Activated naive CD8-positive, alpha-beta T cell (primary cell): ENCODE results near the gene FAM118B.
"Not testable (repeated sequence)": the region's sequence is repeated elsewhere in the genome, so short reads cannot be mapped to it uniquely, and the experiment has no call there.

Experiments used
- H3K27ac Mint-ChIP-seq: one replicate; pipeline ENCODE4 v1.8.0; 2021; ENCODE audit warnings: mixed read lengths
- H3K27me3 Mint-ChIP-seq: one replicate; pipeline ENCODE4 v1.8.0; 2021; ENCODE audit warnings: mixed read lengths
- H3K36me3 Mint-ChIP-seq: one replicate; pipeline ENCODE4 v1.8.0; 2021; ENCODE audit warnings: mixed read lengths
- H3K4me1 Mint-ChIP-seq: one replicate; pipeline ENCODE4 v1.8.0; 2021; ENCODE audit warnings: low read depth, mixed read lengths
- H3K4me3 Mint-ChIP-seq: one replicate; pipeline ENCODE4 v1.8.0; 2021; ENCODE audit warnings: mild to moderate bottlenecking, mixed read lengths
- H3K9me3 Mint-ChIP-seq: one replicate; pipeline ENCODE4 v1.8.0; 2021; ENCODE audit warnings: low read depth, mixed read lengths

Gene FAM118B

DNA sequence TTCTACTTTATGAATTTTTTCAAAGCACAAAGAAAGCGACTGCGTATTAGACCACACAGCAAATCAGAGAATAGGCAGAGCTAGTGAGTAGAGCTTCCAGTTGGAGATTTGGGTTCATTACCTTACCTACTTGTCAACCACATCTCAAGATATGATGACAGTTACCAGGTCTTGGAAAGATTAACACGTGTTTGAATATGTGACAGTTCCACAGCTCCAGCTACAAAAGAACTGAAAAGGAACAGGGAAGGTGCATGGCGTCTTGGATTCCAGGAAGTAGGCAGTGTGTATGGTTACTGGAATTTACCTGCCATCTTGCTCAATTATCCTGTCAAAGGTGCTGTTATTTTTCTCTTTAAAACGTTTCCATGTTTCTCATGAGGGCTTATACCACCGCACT, 76.7 kb downstream of the FAM118B start:
- Mint-ChIP-seq H3K9me3 (no peaks in the 10 kb centered on the region), H3K27me3 (no peaks in the 10 kb centered on the region), H3K4me3 (no peak overlapping the region), H3K4me1 (peaks cover 29% of the 10 kb centered on the region), H3K36me3 (peaks cover 2% of the 10 kb centered on the region), H3K27ac (no peak overlapping the region)

DNA sequence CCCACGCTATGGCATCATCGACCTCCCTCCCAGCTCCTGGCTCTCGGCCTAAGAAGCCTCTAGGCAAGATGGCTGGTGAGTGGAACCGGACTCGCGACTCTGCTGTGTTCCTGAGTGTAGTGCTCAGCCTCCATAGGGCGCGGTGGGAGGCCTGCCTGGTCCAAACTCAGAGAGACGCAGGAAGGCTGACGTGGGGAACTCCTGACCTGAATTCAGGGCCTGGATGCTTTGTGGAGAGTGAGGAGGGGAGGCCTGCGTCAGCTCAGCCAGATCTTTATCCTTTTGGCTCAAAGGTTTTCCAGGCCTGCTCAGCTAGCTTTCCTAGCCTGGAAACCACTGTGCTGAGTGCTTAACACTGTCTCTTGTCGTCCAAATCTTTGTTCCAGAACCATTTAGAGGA, 79.3 kb downstream of the FAM118B start:
- H3K9me3 Mint-ChIP-seq = no peaks in the 10 kb centered on the region
- peaks cover 19% of the 10 kb centered on the region for H3K4me1 Mint-ChIP-seq
- no peak overlapping the region for H3K4me3 Mint-ChIP-seq
- H3K36me3 Mint-ChIP-seq = peaks cover 5% of the 10 kb centered on the region
- H3K27ac Mint-ChIP-seq = no peak overlapping the region
- no peaks in the 10 kb centered on the region for H3K27me3 Mint-ChIP-seq

DNA sequence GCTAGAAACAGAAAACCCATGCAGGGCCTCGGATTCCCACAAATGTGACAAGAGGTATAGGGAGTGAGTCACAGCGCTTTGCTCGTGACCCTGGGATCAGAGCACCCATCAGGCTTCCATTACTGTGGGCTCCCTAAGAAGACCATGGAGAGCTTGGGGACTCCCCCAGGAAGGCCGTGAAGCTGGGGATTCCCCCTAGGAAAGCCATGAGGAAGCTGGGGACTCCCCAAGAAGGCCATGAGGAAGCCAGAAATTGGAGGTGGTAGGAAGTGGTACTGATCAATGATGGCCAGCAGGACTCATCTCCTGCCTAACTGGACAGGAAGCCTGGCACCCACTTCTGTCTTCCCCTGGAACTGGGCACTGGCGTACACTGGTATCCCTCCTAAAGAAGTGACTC, 82.1 kb downstream of the FAM118B start:
- peaks cover 11% of the 10 kb centered on the region for H3K4me1 Mint-ChIP-seq
- H3K27me3 Mint-ChIP-seq = no peaks in the 10 kb centered on the region
- H3K27ac Mint-ChIP-seq = peak overlapping the region; percentile 46
- H3K4me3 Mint-ChIP-seq = no peak overlapping the region
- no peaks in the 10 kb centered on the region for H3K9me3 Mint-ChIP-seq
- peaks cover 3% of the 10 kb centered on the region for H3K36me3 Mint-ChIP-seq

DNA sequence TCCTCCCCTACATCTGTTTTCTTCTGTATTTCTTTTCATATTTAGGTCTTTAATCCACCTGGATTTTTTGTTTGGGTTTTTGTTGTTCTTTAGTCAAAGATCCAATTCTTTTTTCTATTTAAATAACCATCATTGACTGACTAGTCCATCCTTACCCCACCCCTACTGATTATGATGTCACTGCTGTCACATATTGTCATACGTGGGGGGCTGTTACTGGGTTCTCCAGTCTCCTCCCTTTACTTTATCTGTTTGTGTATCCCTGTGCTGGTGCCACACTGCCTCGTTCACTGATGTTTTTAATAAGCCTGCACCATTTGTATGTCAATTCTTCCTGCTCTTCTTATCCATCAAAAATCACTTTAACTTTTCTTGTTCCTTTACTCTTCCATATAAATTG, 85.4 kb downstream of the FAM118B start:
- Mint-ChIP-seq H3K27ac (no peak overlapping the region), H3K36me3 (peaks cover 3% of the 10 kb centered on the region), H3K9me3 (no peaks in the 10 kb centered on the region), H3K4me1 (peaks cover 11% of the 10 kb centered on the region), H3K27me3 (no peaks in the 10 kb centered on the region), H3K4me3 (no peak overlapping the region)

DNA sequence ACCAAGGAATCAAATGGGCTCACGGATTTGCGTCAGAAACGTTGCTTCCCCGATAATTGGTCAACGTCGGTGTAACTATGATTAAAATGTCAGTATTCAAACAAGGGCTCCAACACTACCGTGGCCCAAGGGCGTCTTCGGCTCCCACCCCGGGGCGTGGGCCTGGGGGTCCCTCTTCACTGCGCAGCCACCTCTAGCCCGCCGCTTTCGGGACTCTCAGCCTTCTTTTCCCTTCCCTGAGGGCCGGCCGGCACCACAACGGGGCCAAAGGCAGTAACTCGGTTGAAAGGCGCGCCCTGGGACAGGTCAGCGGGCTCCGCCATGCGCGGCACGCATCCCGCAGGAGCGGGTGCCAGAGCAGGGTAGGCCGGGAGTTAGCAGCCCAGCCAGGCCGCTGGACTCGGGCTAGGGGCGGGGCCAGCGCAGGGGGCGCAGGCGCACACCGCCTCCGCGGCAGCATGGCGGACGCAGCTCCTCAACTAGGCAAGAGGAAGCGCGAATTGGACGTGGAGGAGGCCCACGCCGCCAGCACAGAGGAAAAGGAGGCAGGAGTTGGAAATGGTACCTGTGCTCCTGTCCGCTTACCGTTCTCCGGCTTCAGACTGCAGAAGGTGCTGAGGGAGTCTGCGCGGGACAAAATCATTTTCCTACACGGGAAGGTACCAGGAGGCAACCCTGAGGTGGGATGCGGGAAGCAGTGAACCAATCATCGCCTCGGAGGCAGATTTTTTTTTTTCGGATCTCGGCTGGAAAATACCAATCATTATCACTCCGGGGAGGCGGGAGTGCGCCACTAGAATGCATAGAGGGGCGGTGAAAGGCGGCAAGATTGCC, 92.3 kb downstream of the FAM118B start, which contains the start of gene DCPS:
Gene DCPS (plus strand): TSS at position 438 of the 834 bp plus-strand sequence. CDS start 21 bp downstream, at position 459.
- H3K27me3 Mint-ChIP-seq = no peaks in the 10 kb centered on the region
- peaks cover 6% of the 10 kb centered on the region for H3K36me3 Mint-ChIP-seq
- peaks cover 3% of the 10 kb centered on the region for H3K9me3 Mint-ChIP-seq
- H3K27ac Mint-ChIP-seq = peak within 1 kb of the TSS; percentile 98
- H3K4me3 Mint-ChIP-seq = peak within 1 kb of the TSS; percentile 87
- H3K4me1 Mint-ChIP-seq = peaks cover 38% of the 10 kb centered on the region

DNA sequence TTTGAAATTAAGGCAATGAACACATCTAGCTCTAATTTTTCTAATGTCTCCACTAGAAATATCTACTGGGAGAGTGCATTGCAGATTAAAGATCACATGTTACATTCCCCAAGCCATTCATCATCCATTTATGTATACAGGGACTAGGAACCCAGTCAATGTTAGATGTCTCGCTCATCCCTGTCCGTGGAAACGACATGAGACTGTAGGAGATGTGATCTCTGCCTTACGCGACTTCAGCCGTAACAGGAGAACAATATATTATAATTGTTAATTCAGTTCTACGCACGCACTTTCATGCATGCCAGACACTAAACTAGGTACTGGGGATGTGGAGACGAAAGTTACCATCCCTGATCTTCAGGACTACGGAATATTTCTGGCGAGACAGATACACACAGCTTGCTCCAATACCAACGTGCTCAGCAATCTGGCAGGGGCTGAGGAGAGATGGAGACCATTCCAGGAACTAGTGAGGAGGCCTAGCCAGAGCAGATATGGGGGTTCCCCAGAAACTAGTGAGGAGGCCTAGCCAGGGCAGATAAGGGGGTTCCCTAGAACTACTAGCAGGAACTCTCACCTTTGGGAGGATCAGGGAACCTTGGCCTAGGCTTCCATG, 93.0 kb downstream of the FAM118B start:
- Mint-ChIP-seq H3K4me1 (peaks cover 38% of the 10 kb centered on the region), H3K9me3 (peaks cover 3% of the 10 kb centered on the region), H3K36me3 (peaks cover 6% of the 10 kb centered on the region), H3K27me3 (no peaks in the 10 kb centered on the region), H3K4me3 (peak overlapping the region; percentile 87), H3K27ac (peak overlapping the region; percentile 98)

DNA sequence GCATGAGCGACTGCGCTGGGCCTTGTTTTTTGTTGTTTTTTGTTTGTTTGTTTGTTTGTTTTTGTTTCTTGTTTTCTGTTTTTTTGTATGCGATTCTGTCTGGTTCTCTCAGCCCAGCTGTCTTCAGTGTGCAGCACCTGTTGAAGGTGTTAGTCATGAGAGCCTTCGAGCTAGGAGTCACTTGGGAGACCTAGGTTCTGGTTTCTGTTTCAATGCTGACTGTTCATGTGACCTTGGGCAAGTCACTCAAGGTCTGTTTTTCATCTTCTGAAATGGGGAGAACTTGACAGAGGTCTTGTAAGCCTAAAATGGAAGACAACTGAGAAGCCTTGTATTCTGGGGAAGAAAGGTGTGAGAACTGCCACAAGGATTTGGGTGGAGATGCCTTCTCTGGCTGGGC, 94.1 kb downstream of the FAM118B start:
- H3K4me3 Mint-ChIP-seq = peak overlapping the region; percentile 87
- no peaks in the 10 kb centered on the region for H3K27me3 Mint-ChIP-seq
- peaks cover 6% of the 10 kb centered on the region for H3K36me3 Mint-ChIP-seq
- peaks cover 3% of the 10 kb centered on the region for H3K9me3 Mint-ChIP-seq
- peaks cover 47% of the 10 kb centered on the region for H3K4me1 Mint-ChIP-seq
- peak overlapping the region; percentile 94 for H3K27ac Mint-ChIP-seq

DNA sequence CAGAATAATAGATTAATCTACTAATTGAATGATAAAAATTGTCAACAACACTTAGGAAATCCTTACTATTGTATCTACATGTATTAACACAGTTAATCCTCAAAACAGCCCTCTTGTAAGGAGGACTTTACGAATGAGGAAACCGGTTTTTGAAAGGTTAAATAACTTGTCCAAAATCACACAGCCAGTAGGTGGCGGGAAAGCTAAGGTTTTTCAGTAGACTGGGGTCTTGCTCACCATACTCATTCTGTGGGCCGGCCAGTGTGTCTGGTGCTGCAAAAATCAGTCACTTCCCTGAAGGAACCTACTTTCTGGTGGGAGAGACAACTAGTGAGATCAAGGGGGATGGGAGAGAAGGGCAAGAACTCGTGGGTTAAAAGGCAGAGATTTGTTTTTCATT, 96.1 kb downstream of the FAM118B start:
- Mint-ChIP-seq H3K4me1 (peaks cover 46% of the 10 kb centered on the region), H3K4me3 (no peak overlapping the region), H3K27ac (peak overlapping the region; percentile 66), H3K9me3 (peaks cover 3% of the 10 kb centered on the region), H3K27me3 (no peaks in the 10 kb centered on the region), H3K36me3 (peaks cover 4% of the 10 kb centered on the region)

DNA sequence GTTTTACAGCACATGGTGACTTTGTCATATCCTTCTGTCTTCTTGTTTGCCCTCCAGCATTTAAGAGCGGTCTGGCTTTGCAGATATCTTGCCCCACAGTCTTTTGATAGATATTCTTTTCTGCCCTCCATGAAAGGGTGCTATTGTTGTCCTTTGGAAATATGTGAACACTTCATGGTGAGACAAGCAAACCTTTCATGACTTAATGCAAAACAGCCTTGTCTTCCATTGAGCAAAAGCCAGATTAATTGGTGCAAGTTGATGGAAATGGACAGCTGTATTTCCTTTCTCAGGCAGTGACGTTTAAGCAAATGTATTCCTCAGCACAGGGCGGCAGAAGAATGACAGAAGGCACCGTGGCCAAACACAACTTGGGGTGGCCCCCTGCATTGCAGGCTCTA, 96.7 kb downstream of the FAM118B start:
- Mint-ChIP-seq H3K4me1 (peaks cover 42% of the 10 kb centered on the region), H3K36me3 (peaks cover 4% of the 10 kb centered on the region), H3K27ac (no peak overlapping the region)

DNA sequence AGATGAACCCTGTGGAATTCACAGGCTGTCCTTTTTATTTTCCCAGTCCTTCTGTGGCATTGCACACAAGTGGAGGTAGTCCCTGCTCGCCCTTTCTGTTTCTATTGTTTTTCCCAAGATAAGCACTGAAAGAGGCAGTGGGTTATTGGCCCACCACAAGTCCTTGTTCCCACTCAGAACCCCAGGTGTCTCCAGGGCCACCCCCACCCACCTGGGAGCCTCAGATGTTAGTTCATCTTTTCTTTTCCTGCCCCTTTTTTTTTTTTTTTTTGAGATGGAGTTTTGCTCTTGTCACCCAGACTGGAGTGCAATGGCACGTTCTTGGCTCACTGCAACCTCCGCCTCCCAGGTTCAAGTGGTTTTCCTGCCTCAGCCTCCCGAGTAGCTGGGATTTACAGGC, 97.2 kb downstream of the FAM118B start:
- H3K9me3 Mint-ChIP-seq, H3K36me3 Mint-ChIP-seq, H3K27me3 Mint-ChIP-seq, H3K27ac Mint-ChIP-seq, H3K4me3 Mint-ChIP-seq: not testable (repeated sequence)
- H3K4me1 Mint-ChIP-seq = peaks cover 41% of the 10 kb centered on the region

More for the DNA sequence above, 96.7 kb downstream of the FAM118B start:
- H3K27me3 Mint-ChIP-seq = no peaks in the 10 kb centered on the region
- H3K4me3 Mint-ChIP-seq = no peak overlapping the region
- peaks cover 3% of the 10 kb centered on the region for H3K9me3 Mint-ChIP-seq

DNA sequence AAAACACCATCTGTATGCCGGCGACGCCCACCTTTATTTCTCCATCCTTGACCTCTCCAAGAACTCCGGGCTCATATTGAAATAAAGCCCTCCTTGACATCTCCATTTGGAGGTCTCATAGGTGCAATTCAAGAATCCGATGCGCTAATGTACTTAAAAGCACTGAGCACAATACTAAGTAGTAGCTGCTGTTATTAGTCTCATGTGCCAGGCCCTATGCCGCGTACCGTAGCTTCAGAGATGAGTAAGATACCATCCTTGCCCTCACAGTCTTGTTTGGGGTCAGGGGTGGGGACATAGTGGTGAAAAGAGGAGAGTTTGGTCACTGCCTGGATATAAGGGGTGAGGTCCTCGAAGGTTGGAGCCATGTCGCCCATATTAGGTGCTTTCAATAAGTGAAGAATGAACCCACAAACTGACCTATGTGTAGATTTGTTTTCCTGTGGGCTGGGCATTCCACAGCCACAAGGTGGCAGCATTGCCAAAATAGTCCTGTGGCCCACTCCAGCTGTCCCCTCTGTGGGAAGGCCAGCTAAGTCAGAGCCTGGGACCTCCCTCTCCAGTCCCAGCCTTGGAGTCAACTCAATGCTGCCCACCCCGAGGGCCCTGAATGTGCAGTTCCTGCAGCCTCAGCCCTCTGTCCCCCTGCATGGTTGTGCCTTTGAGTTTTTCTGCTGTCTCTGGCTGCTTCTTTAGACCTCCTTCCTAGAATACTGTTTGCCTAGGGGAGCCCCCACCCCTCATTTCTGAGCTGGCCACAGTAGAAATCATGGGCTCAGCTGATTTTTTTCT, 98.8 kb downstream of the FAM118B start:
- Mint-ChIP-seq H3K36me3 (peaks cover 12% of the 10 kb centered on the region), H3K4me3 (no peak overlapping the region), H3K4me1 (peaks cover 34% of the 10 kb centered on the region)

DNA sequence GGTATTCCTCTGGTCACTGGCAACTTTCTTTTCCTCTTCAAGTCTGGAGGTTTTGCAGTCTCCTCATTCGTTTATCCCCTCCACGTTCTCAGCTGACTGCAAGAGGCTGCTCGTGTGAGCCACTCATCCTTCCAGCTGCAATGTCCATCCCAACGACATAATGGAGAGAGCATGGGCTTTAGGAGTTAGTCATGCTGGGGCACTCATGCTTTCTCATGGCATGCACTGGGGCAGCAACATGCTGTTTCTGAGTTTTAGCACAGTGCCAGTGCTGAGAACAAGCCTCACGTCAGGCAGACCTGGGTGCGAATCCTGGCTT, 99.4 kb downstream of the FAM118B start:
- Mint-ChIP-seq H3K36me3 (peaks cover 10% of the 10 kb centered on the region), H3K4me1 (peaks cover 30% of the 10 kb centered on the region), H3K4me3 (no peak overlapping the region), H3K9me3 (no peaks in the 10 kb centered on the region), H3K27me3 (no peaks in the 10 kb centered on the region), H3K27ac (no peak overlapping the region)

More for the DNA sequence above, 98.8 kb downstream of the FAM118B start:
- Mint-ChIP-seq H3K27ac (peak overlapping the region; percentile 50), H3K27me3 (no peaks in the 10 kb centered on the region), H3K9me3 (peaks cover 3% of the 10 kb centered on the region)

DNA sequence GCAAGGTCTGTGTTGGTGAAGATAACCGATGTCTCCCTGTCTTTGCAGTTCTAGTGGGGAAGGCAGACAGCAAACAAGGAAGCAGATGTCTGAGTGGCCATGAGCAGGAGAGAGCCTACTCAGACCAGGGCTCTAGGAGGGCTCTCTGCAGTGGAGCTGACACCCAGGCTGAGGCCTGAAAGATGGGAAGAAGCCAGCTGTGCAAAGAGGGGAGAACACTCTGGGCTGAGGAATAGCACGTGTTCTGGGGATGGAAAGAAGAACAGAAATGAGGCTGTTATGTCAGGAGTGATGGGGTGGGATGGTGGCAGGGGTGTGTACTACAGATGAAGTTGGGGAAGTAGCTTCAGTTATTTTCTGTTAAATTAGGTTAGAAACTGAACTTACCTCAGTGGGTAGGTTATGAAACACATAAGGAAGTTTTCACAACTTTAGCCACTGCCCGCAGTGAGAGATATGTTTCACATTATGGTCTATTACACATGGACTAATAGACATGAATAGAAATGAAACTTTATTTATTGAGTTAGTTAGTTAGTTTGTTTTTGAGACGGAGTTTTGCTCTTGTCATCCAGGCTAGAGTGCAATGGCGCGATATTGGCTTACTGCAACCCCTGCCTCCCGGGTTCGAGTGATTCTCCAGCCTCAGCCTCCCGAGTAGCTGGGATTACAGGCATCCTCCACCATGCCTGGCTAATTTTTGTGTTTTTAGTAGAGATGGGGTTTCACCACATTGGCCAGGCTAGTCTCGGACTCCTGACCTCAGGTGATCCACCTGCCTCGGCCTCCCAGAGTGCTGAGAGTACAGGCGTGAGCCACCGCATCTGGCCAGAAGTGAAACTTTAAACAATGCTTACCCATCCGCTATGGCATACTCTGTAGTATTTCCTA, 100.1 kb downstream of the FAM118B start:
- peaks cover 27% of the 10 kb centered on the region for H3K4me1 Mint-ChIP-seq
- H3K27me3 Mint-ChIP-seq = no peaks in the 10 kb centered on the region
- H3K9me3 Mint-ChIP-seq = no peaks in the 10 kb centered on the region
- H3K27ac Mint-ChIP-seq = peak overlapping the region; percentile 16
- no peak overlapping the region for H3K4me3 Mint-ChIP-seq
- peaks cover 14% of the 10 kb centered on the region for H3K36me3 Mint-ChIP-seq
